ENCODE data around the gene PRR36. TPM values are rescaled to one million over a fixed set of nuclear protein-coding genes. Genes with fewer than 3 reads are reported as not detected.

The PRR36 gene
- total RNA-seq, 1 experiment from 2014 or later, result 3.3 TPM

DNA sequence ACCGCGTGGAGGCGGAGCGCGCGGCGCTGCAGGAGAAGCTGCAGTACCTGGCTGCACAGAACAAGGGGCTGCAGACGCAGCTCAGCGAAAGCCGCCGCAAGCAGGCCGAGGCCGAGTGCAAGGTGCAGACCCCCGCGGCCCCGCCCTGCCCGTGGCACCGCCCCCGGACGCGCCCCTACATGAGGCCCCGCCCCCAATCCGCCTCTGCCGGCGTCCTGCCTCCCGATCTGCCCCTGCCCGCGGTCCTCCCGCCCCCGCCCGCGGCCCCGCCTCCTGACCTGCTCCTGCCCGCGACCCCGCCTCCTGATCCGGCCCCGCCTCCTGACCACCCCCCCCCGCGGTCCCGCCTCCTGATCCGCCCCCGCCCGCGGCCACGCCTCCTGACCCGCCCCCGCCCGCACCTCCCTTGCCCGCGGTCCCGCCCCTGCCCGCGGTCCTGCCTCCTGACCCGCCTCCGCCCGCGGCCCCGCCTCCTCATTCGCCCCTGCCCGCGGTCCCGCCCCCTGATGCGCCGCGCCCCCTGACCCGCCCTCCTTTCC is 11.7 kb downstream of the PRR36 start:
- no TSS peak for BruUV-seq (replicated peaks)
- no peaks in the 10 kb centered on the region for H3K9me3 ChIP-seq (ENCODE audit: low read depth, low read length, poor library complexity, severe bottlenecking)
- TF ChIP-seq, protein P1, sequence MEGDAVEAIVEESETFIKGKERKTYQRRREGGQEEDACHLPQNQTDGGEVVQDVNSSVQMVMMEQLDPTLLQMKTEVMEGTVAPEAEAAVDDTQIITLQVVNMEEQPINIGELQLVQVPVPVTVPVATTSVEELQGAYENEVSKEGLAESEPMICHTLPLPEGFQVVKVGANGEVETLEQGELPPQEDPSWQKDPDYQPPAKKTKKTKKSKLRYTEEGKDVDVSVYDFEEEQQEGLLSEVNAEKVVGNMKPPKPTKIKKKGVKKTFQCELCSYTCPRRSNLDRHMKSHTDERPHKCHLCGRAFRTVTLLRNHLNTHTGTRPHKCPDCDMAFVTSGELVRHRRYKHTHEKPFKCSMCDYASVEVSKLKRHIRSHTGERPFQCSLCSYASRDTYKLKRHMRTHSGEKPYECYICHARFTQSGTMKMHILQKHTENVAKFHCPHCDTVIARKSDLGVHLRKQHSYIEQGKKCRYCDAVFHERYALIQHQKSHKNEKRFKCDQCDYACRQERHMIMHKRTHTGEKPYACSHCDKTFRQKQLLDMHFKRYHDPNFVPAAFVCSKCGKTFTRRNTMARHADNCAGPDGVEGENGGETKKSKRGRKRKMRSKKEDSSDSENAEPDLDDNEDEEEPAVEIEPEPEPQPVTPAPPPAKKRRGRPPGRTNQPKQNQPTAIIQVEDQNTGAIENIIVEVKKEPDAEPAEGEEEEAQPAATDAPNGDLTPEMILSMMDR (conservative IDR thresholded peaks at IDR 0.05; ENCODE audit: low read depth, low read length), result no peak
- no peak for TF ChIP-seq EZH2 (IDR thresholded peaks at IDR 0.05; ENCODE audit: borderline replicate concordance, low read depth, low read length, poor library complexity, severe bottlenecking)
- H3K4me1 ChIP-seq (ENCODE audit: insufficient read depth, low read length, poor library complexity, severe bottlenecking), result no peaks in the 10 kb centered on the region
- no peak overlapping the region for H3K27ac ChIP-seq (ENCODE audit: low read depth, low read length, poor library complexity, severe bottlenecking)
- H3K4me3 ChIP-seq (ENCODE audit: low read depth, low read length, poor library complexity, severe bottlenecking), result no peak overlapping the region
- H3K27me3 ChIP-seq (replicated peaks; ENCODE audit: insufficient read depth, low read depth, low read length, poor library complexity), result no peaks in the 10 kb centered on the region
- no peaks in the 10 kb centered on the region for H3K36me3 ChIP-seq (ENCODE audit: insufficient read depth, low read length, poor library complexity, severe bottlenecking)
- CTCF ChIA-PET, result no interaction called here
- POLR2A ChIA-PET (ENCODE audit: low non-redundant PET), result interaction anchor here (0.6 kb wide), 1 partner anchor 485 kb away, joined by 4 read pairs; no protein-coding TSS in a partner anchor
- peak; percentile 41 for DNase-seq (ENCODE audit: low spot score)
- intact Hi-C loops (cut with micrococcal nuclease; ENCODE audit: unreplicated experiment), result no loop called here

DNA sequence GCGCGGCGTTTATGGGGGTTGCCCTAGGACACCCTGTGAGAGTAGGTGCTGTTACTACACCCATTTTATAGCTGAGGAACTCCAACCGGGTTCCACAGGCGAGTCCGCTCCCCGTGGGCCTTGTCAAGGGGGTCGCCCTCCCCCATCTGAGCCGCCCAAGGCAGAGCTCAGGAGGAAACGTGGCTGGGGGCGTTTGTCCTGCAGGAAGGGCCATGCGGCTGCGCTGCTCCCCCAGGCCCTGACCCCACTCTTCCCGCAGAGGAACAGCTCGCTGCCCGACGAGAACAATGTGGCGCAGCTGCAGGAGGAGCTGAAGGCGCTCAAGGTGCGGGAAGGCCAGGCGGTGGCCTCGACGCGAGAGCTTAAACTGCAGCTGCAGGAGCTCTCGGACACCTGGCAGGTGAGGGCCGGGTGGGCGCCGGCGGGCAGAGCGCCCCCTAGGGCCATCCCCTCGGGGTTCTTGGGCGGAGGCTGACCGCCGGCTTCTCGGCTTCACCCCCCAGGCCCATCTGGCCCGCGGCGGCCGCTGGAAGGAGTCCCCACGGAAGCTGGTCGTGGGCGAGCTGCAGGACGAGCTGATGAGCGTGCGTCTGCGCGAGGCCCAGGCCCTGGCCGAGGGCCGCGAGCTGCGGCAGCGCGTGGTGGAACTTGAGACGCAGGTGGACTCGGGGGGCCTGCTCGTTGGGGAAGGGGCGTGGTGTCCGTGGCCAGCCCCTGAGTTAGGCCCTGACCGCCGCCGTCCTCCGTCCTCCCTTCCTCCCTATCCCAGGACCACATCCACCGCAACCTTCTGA is 12.4 kb downstream of the PRR36 start:
- intact Hi-C loops (cut with micrococcal nuclease; ENCODE audit: unreplicated experiment), result no loop called here
- POLR2A ChIA-PET (ENCODE audit: low non-redundant PET), result interaction anchor here (0.5 kb wide), 1 partner anchor 1081 kb away, joined by 9 read pairs; no protein-coding TSS in a partner anchor
- CTCF ChIA-PET, result no interaction called here

DNA sequence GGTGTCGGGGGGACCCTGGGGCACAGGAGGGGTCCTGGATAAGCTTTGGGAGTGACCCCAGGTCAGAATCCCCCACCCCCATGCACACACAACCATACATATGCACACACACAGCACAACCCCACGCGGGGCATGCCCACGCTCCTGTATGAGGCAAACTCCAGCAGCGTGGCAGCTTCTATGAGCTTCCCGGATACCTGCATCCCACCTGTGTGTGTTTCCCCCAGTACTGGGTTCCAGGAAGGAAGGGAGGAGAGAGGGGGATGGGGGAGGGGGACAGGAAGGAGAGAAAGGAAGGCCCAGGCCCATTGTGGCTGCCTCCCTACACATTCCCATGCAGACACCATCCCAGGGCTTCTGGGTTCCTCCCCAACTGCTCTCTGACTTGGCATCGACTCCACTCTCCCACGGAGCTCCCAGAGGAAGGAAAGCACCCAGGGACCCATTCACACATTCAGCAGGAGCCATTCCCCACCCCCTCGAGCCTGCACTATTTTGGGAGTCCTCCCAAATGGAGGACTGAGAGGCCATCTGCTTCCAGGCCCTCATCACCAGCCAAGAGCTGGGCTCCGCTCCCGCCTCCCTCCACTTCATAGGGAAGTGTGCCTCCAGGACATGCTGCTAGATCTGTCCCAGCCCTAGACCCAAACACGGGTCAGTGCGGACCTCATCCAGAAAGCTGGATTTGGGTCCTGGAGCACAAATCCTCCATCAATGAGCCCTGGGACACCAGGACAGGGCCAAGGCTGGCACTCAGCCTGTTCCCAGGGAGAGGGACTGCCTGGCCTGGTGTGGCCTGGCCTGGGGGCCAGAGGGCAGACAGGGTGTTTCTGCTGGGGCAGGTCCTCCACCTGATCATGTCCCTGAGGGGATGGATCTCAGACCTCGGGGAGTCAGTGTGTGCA is 13.2 kb downstream of the PRR36 start:
- intact Hi-C loops (cut with micrococcal nuclease; ENCODE audit: unreplicated experiment), result no loop called here
- Histone ChIP-seq H3K4me1 (ENCODE audit: insufficient read depth, low read length, poor library complexity, severe bottlenecking) (no peaks in the 10 kb centered on the region), H3K36me3 (ENCODE audit: insufficient read depth, low read length, poor library complexity, severe bottlenecking) (no peaks in the 10 kb centered on the region), H3K9me3 (ENCODE audit: low read depth, low read length, poor library complexity, severe bottlenecking) (no peaks in the 10 kb centered on the region), H3K27ac (ENCODE audit: low read depth, low read length, poor library complexity, severe bottlenecking) (no peak overlapping the region), H3K27me3 (replicated peaks; ENCODE audit: insufficient read depth, low read depth, low read length, poor library complexity) (no peaks in the 10 kb centered on the region), H3K4me3 (ENCODE audit: low read depth, low read length, poor library complexity, severe bottlenecking) (no peak overlapping the region)
- ChIA-PET POLR2A (ENCODE audit: low non-redundant PET) (no interaction called here), CTCF (no interaction called here)
- no peak for TF ChIP-seq EZH2 (IDR thresholded peaks at IDR 0.05; ENCODE audit: borderline replicate concordance, low read depth, low read length, poor library complexity, severe bottlenecking)
- TF ChIP-seq, protein P1 (conservative IDR thresholded peaks at IDR 0.05; ENCODE audit: low read depth, low read length), result no peak
- BruUV-seq (replicated peaks), result no TSS peak
- no peak for DNase-seq (ENCODE audit: low spot score)

More for the DNA sequence above, 12.4 kb downstream of the PRR36 start:
- H3K27me3 ChIP-seq (replicated peaks; ENCODE audit: insufficient read depth, low read depth, low read length, poor library complexity), result no peaks in the 10 kb centered on the region
- H3K4me3 ChIP-seq (ENCODE audit: low read depth, low read length, poor library complexity, severe bottlenecking), result no peak overlapping the region
- H3K36me3 ChIP-seq (ENCODE audit: insufficient read depth, low read length, poor library complexity, severe bottlenecking), result no peaks in the 10 kb centered on the region
- no peaks in the 10 kb centered on the region for H3K4me1 ChIP-seq (ENCODE audit: insufficient read depth, low read length, poor library complexity, severe bottlenecking)
- no peak for DNase-seq (ENCODE audit: low spot score)
- H3K27ac ChIP-seq (ENCODE audit: low read depth, low read length, poor library complexity, severe bottlenecking), result no peak overlapping the region
- BruUV-seq (replicated peaks), result no TSS peak
- TF ChIP-seq EZH2 (IDR thresholded peaks at IDR 0.05; ENCODE audit: borderline replicate concordance, low read depth, low read length, poor library complexity, severe bottlenecking), result no peak
- TF ChIP-seq, protein P1 (conservative IDR thresholded peaks at IDR 0.05; ENCODE audit: low read depth, low read length), result no peak
- H3K9me3 ChIP-seq (ENCODE audit: low read depth, low read length, poor library complexity, severe bottlenecking), result no peaks in the 10 kb centered on the region

Data from A673 (cell line).